HG03469 (cell line): Measurements from ENCODE around the gene MAB21L3.

Experiments
- ATAC-seq: cut with Tn5 transposase; IDR thresholded peaks from one replicate; pipeline ENCODE4 v1.9.1; 2021; ENCODE audit warnings: mild to moderate bottlenecking, moderate library complexity, moderate number of reproducible peaks; ENCODE audit not compliant: unreplicated experiment

Gene MAB21L3

GRCh38 chr1:116163533-116163932 is 52.3 kb downstream of the MAB21L3 start:
- ATAC-seq, result no peak

GRCh38 chr1:116164150-116164549 is 53.0 kb downstream of the MAB21L3 start:
- ATAC-seq, result no peak

- ATAC-seq, result no peak
Measured at GRCh38 chr1:116164604-116165368, 53.6 kb downstream of the MAB21L3 start.

DNA sequence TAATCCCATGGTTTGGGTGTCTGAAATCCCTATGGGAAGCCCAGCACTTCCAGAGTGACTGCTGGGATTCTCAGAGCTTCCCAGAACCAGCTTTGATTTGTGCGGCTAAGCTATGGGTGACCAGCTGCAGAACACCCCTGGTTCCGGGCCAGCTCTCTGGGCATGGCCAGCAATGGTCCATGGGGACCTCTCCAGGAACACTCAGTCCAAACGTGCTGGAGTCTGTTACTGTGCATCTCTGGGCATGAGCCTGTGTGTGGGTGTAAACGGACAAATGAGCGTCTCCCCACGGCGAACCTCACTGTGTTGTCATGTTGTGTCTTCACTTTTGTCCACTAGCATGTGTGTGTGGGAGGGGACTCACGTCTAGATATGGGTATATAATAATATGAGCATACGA is 54.4 kb downstream of the MAB21L3 start:
- ATAC-seq, result no peak

- no peak for ATAC-seq
Measured at GRCh38 chr1:116166011-116166571, 54.9 kb downstream of the MAB21L3 start.

GRCh38 chr1:116166655-116167054 is 55.5 kb downstream of the MAB21L3 start:
- ATAC-seq, result no peak

- ATAC-seq, result no peak
Measured at GRCh38 chr1:116167625-116168276, 56.6 kb downstream of the MAB21L3 start.

DNA sequence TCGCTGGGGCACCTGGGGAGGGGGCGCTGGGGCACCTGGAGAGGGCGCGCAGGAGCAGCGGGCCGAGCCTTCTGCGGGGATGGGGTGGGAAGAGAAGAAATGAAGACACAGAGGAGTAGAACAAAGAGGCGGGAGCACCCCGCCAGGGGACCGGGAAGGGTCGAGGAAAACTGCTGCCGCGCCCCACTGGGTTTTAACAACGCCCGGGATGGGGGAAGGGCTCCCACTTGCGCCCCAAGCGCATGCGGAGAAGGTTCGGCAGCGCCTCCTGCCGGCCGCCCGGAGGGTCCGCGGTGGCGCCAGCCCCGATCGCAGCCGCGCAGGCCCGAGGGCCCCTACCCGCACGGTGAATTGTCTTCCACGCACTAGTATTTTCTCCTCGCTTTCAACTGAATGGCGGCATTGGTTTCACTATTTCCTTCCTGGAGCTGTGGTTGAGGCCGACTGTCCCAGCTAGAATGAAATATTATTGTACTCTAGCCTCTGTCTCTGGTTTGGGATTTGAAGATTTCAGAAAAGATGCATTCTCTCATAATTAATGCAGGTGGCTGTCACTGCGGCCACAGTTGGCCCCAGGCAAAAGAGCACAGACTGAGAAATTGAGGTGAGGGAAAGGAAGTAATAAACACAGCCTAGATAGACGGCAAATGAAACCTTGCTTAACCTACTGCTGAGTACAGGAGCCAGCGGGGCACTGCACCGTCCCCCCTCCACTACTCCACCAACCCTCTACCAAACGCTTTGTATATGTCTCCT is 57.3 kb downstream of the MAB21L3 start:
- ATAC-seq, result peak; percentile 86

DNA sequence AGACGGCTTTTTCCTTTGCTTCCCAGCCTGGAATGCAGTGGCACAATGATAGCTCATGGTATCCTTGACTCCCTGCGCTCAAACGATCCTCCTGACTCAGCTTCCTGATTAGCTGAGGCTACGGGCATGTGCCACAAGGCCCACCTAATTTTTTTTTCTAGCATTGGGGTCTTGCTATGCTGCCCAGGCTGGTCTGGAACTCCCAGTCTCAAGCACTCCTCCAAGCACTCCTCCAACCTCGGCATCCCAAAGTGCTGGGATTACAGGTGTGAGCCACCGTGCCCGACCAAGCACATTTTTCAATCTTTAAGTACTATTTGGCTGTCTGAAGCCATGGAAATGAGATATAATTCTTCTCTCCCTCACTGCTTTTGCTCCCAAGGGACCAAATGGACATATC is 58.7 kb downstream of the MAB21L3 start:
- ATAC-seq, result no peak

- ATAC-seq, result no peak
Measured at GRCh38 chr1:116170721-116171589, 59.8 kb downstream of the MAB21L3 start.

- ATAC-seq, result no peak
Measured at GRCh38 chr1:116172666-116173065, 61.5 kb downstream of the MAB21L3 start.

- no peak for ATAC-seq
Measured at GRCh38 chr1:116175611-116176010, 64.4 kb downstream of the MAB21L3 start.

- no peak for ATAC-seq
Measured at GRCh38 chr1:116176306-116176789, 65.1 kb downstream of the MAB21L3 start.

GRCh38 chr1:116177861-116178260 is 66.7 kb downstream of the MAB21L3 start:
- ATAC-seq, result no peak

DNA sequence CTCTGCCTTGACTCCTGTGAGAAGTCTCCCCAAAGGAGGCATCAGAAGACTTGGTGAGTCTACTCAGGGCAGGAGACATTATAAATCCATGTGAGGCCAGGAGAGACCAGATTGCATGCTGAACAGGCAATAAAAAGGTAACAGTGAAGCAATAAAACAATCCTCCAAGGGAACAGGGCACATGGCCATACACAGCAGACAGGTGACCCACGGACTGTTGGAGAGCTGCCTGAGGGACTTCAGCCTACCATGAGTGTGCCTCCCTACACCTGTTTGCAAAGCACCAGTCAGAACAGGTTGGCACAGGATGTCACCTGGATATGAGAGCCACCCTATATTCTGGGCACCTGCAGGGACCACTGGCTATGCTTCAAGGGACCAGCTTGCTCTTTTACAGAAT is 67.6 kb downstream of the MAB21L3 start:
- no peak for ATAC-seq

DNA sequence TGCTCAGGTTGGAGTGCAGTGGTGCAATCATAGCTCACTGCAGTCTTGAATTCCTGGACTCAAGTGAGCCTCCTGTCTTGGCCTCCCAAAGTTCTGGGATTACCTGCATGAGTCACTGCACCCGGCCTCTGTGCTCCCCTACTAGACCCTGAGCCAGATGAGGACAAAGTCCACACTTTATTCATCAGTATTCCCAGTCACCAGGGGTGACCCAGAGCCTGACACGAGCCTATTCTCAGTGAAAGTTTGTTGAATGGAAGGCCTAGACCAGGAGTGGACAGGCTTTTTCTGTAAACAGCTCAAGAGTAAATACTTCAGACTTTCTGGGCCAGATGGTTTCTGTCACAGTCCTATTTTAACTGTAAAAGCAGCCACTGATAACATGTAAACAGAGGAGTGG is 68.2 kb downstream of the MAB21L3 start:
- no peak for ATAC-seq

DNA sequence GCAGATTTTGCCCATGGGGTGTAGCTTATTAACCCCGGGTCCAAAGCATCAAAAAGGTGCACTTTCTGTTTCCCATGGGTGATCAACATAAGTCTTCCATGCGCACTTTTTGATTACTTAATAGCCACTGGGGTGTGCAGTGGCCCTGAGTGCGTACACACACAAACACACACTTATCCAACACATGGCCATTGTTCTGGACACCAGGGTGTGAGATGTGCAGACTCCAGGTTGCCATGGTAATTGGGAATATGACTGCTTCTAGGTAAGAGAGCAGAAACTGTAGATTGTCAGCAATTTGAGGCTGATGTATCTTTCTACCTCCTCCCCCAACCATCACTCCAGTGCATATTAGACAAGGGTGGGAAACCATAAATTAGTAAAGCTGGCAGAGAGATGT is 68.8 kb downstream of the MAB21L3 start:
- no peak for ATAC-seq

DNA sequence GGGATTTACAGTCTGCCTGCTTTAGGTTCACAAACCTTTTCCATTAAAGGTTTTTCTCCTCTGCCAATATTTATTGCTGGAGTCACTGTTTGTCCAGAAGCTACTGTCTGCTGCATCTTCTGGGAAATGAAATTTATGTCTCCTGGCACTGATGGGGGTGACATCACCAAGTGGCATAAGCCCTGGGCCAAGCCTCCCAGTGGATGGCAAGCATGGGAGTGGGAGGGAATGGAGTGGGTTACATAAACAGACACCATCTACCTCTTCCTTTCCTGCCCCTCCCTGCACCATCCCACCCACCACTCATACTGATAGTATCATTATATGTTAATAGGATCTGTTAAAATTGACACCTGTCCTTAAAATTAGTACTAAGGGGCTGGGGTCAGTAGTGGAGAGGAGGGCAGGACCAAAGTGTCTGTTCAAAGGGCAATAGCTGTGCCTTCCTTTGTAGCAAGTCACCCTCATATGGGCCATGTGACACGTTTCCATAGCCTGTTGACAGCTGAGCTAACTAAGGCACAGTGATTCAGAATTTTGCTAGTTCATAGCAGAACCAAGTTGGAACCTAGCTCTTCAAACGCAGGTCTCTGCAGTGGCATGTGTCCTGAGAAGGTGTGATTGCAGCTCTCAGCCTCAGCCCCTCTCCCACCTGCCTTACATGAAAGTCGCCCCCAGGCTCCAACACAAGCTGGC is 71.0 kb downstream of the MAB21L3 start:
- no peak for ATAC-seq
